Erythroblast (primary cell): Measurements from ENCODE around the gene DTX1.

Experiments
- GATA1 ChIP-seq: IDR thresholded peaks from 2 replicates; pipeline ENCODE4 v1.6.1; 2011; ENCODE audit warnings: low read depth, mild to moderate bottlenecking, control low read depth, low read length, moderate library complexity
- POLR2A ChIP-seq: IDR thresholded peaks from 2 replicates; pipeline ENCODE4 v1.6.1; 2011; ENCODE audit warnings: mild to moderate bottlenecking, low read length

- TF ChIP-seq POLR2A, result no peak
- TF ChIP-seq GATA1, result no peak
These were observed at the start of gene DTX1 for GRCh38 chr12:113056631-113057488.
